HAP-1 (cell line): Measurements from ENCODE around the gene ARFGAP1.

Source experiments
- DNase-seq, 2 experiments: peaks; one replicate each; pipeline ENCODE4 v3.0.0-alpha.2; 2016 to 2020; ENCODE audit warnings: low spot score in 2 of 2
- H3K27me3 ChIP-seq: fragments of 250-450 bp; sonication (Bioruptor Pico); 2 replicates; pipeline ENCODE4 v1.5.1; 2020; ENCODE audit warnings: low read depth, mild to moderate bottlenecking, moderate library complexity
- H3K36me3 ChIP-seq: fragments of 250-450 bp; sonication (Bioruptor Pico); replicated peaks from 2 replicates; pipeline ENCODE4 v1.5.1; 2020; ENCODE audit warnings: mild to moderate bottlenecking
- H3K4me1 ChIP-seq: fragments of 250-450 bp; sonication (Bioruptor Pico); 2 replicates; pipeline ENCODE4 v1.5.1; 2020; ENCODE audit warnings: mild to moderate bottlenecking
- H3K4me3 ChIP-seq: fragments of 250-450 bp; sonication (Bioruptor Pico); 2 replicates; pipeline ENCODE4 v1.5.1; 2020; ENCODE audit warnings: mild to moderate bottlenecking, moderate library complexity
- H3K9me3 ChIP-seq: fragments of 250-450 bp; sonication (Bioruptor Pico); 2 replicates; pipeline ENCODE4 v1.5.1; 2020; ENCODE audit warnings: mild to moderate bottlenecking, moderate library complexity
- in situ Hi-C: fragments of 300-500 bp; cut with MboI; formaldehyde crosslinking; loops from 3 replicates; pipeline ENCODE4 v1.14.3; 2020; ENCODE audit warnings: low sequenced_read_pairs, inconsistent platforms, mixed read lengths

ARFGAP1 gene

DNA sequence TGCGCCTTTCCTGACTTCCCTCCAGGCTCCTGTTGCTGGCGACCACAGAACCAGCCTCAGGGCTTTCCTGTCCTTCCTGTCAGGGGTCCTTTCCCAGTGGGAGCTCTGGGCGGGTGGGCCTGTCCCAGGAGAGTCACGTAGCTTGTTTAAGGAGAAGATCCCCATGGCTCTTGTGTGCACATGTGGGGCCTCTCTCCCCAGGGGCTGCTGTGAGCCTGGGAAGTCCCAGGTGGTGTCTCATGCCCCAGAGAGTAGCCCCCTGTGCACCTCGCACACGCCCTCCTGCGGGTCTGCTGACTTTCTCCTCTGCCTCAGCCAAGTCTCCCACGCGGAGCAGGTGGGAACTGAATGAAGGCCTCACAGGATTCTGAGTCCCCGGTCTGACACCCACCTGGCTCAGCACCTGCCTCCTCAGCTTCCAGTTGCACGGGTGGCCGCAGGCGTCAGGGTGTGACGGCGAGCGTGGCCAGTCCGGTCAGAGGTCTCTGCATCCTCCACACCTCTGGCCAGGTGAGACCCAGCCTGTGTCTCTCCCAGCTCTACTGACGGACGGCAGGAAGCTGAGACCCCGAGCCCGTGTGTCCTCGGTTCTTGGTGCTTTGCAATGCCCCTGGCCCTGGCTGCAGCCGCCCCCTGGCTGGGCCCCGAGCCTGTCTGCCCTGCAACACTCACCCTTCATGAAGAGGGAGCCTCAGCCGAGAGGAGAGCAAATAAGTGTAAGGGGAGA is 12.7 kb upstream of the ARFGAP1 start:
- Histone ChIP-seq H3K9me3 (no peaks in the 10 kb centered on the region), H3K36me3 (no peaks in the 10 kb centered on the region), H3K4me1 (no peaks in the 10 kb centered on the region), H3K4me3 (no peak overlapping the region), H3K27me3 (peaks cover 80% of the 10 kb centered on the region)
- DNase-seq, result no peak
- in situ Hi-C loops, result no loop called here

DNA sequence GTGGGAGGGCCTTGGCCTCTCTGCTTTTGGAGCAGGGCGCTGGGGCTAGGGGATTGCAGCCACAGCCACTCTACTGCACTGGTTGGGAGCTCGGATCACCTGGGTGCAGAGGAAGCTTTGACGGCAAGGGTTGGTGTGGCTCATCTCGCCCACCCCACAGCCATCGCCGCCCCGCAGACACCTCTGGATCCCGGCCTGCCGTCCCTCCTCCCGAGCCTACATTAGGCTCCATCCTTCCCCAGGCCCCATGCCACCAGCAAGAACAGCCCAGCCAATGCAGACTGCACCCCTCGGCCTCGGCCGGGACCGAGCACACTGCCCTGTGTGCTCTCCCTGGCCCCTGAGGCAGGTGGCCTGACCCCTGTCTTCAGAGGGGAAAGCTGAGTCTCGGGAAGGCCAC is 12.1 kb upstream of the ARFGAP1 start:
- in situ Hi-C loops, result no loop called here
- Histone ChIP-seq H3K4me3 (no peak overlapping the region), H3K36me3 (no peaks in the 10 kb centered on the region), H3K9me3 (no peaks in the 10 kb centered on the region), H3K4me1 (no peaks in the 10 kb centered on the region), H3K27me3 (peaks cover 80% of the 10 kb centered on the region)
- no peak for DNase-seq

DNA sequence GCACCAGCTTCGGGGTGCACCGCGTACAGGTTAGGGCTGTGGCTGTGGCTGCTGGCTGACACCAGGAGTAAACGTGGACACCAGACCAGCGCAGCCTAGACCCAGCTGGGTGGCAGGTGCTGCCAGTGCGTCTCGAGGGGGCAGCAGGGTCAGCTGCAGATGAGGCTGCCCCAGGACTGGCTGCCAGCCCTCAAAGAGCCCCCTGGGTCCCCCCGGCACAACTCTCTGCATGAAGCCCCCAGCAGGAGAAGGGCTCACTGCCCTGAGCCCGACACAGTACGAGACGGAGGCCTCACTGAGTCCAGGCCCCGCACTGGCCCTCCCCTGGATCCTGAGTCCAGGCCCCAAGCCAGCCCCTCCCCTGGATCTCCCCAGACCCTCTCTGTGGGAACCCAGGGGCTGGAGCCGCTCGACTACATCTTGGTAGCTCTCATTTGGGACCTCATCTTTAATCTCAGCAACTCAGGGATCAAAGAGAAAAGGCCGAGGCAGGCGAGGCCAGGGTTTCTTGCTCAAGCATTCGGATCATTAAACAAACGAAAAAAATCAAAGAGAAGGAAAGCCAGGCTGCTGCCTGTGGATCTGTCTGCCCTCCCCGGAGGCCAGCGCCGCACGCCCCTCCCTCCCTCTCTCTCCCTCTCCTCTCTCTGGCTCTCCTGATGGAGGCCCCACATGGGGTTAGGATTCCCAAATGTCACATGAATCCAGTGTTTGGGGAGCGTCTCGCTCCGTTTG is 11.4 kb upstream of the ARFGAP1 start:
- no peaks in the 10 kb centered on the region for H3K4me1 ChIP-seq
- no peak overlapping the region for H3K4me3 ChIP-seq
- peaks cover 80% of the 10 kb centered on the region for H3K27me3 ChIP-seq
- no peak for DNase-seq
- in situ Hi-C loops, result no loop called here
- no peaks in the 10 kb centered on the region for H3K36me3 ChIP-seq
- no peaks in the 10 kb centered on the region for H3K9me3 ChIP-seq

DNA sequence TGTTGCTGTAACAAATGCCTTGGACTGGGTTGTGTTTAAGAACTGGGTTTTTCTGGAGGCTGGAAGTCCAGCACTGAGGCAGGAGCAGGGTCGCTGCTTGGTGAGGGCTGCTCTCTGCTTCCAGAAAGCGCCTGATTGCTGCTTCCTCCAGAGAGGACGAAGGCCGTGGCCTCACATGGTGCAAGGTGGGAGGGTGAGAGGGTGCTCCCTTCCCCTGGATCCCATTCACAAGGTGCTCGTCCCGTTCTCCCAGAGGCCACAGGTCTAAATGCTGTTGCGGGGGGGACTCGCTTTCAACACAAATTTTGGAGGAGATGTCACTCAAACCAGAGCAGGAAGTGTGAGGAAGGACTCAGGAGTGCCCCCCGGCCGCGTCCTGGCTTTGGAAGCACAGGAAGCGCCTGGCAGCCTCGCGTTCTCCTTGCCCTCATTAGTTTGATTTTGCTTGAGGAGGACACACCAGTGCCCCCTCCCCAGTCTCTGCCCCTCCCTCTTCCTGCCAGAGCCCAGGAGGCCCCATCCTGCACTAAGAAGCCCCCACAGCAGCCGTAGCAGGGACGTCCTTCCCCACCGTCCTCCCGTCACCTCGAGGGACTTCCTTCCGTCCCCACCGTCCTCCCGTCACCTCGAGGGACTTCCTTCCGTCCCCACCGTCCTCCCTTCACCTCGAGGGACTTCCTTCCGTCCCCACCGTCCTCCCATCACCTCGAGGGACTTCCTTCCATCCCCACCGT is 10.7 kb upstream of the ARFGAP1 start:
- Histone ChIP-seq H3K27me3 (peaks cover 74% of the 10 kb centered on the region), H3K4me3 (no peak overlapping the region), H3K4me1 (no peaks in the 10 kb centered on the region), H3K36me3 (no peaks in the 10 kb centered on the region), H3K9me3 (no peaks in the 10 kb centered on the region)
- in situ Hi-C loops, result no loop called here
- DNase-seq, result no peak

DNA sequence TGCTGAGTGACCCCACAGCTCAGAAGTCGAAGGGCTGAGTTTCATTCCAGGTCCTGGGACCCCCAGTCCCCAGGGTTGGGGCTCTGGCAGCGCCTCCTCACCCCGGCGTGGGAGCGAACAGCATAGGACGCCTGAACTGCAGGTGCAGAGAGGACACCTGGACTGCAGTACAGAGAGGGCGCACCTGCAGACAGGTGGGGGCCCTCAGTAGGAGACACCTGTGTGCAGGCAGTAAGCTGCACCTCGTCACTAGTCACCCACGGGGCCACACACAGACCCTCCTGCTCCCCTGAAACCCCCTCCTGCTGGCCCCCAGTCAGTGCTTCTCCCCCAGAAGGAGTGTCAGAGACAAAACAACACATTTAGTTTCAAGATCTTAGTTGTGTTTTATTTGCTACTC is 9.8 kb upstream of the ARFGAP1 start:
- Histone ChIP-seq H3K4me1 (no peaks in the 10 kb centered on the region), H3K4me3 (no peak overlapping the region), H3K9me3 (no peaks in the 10 kb centered on the region), H3K27me3 (peaks cover 74% of the 10 kb centered on the region), H3K36me3 (no peaks in the 10 kb centered on the region)
- in situ Hi-C loops, result no loop called here
- no peak for DNase-seq

DNA sequence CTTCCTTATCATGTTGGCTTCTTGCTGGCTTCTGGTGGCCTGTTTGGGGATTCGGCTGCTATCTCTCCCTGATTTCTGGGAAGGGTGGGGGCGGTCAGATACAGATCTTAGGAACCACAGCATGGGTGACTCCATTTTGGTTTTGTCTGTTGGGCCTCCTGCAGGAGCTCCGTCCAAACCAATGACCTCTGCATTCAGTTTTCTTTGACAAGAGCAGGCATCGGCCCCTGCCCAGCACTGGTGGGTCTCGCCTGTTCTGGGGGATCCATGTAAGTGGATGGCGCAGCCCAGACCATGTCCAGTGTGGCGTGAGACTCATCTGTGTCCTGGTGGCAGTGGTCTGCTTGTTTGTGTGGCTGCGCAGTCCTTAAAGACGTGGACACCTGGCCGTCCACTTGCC is 8.6 kb upstream of the ARFGAP1 start:
- H3K27me3 ChIP-seq, result peaks cover 63% of the 10 kb centered on the region
- in situ Hi-C loops, result no loop called here
- no peaks in the 10 kb centered on the region for H3K36me3 ChIP-seq
- DNase-seq, result no peak
- no peaks in the 10 kb centered on the region for H3K4me1 ChIP-seq
- H3K9me3 ChIP-seq, result no peaks in the 10 kb centered on the region
- no peak overlapping the region for H3K4me3 ChIP-seq

DNA sequence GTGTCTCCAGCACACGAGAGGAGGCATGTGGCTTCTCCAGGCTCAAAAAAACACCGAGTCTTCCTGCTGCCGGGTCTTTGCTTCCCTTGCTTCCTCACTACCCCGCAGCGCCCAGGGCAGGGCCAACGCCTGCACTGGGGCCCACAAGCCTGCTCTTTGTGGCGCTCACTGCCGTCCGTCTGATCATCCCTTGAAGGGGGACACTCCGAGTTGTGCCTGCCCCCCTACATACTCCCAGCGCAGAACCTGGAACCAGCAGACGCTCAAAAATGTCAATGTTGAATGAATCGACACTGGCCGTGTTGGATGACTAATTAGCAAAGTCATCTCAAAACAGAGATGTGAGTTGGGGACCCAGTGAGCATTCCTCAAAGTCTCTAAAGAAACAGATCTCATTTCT is 8.1 kb upstream of the ARFGAP1 start:
- DNase-seq, result no peak
- Histone ChIP-seq H3K4me3 (no peak overlapping the region), H3K36me3 (no peaks in the 10 kb centered on the region), H3K9me3 (no peaks in the 10 kb centered on the region), H3K27me3 (peaks cover 59% of the 10 kb centered on the region), H3K4me1 (no peaks in the 10 kb centered on the region)
- in situ Hi-C loops, result no loop called here

DNA sequence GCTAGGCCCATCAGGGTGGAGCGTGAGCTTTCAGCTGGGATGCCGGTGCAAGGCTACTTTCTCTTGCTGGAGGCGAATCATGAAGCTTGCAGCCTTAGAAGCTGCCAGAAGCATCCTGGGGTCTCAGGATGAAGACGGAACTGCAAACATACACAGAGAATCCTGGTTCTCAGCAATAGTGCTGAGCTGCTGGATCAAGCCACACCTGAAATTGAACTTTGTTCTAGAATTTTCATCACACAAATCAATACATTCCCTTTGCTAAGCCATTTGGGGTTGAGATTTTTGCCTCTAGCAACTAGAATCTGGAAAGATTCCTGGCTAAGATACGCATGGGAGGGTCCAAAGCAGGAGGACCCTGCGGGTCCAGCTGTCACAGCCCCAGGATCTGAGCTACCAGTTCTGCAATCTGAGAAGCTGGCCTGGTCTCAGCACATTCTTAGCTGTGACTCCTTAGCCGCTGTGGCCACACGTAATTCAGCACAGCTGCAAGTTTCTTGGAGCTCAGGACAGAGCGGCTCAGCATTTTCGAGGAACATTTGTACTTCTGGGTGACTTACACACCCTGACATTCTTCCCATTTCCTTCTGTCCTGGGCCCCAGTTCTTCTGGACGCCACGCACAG is 6.6 kb upstream of the ARFGAP1 start:
- in situ Hi-C loops, result no loop called here

DNA sequence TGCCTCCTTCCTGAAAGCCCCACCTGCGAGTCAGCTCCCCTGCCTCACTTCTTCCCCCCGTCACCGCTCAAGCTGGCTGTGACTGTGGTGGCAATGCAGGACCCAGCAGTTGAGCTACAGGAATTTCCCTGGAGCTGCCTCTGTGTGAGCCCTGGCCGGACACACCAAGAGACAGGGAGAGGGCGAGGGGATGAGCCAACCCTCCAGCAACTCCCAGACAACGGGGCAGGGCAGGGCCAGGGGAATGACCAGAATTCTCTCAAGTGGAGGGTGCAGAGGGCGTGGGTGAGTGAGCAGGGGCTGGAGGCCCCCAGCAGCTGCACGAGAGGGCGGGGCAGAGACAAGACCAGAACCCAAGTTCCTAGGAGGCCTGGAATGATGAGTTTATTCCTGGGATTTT is 4.9 kb upstream of the ARFGAP1 start:
- peaks cover 33% of the 10 kb centered on the region for H3K27me3 ChIP-seq
- H3K9me3 ChIP-seq, result no peaks in the 10 kb centered on the region
- in situ Hi-C loops, result no loop called here
- H3K4me3 ChIP-seq, result no peak overlapping the region
- H3K4me1 ChIP-seq, result peaks cover 4% of the 10 kb centered on the region; the same call in 1 of the 2 replicates
- no peaks in the 10 kb centered on the region for H3K36me3 ChIP-seq
- no peak for DNase-seq

More for the DNA sequence above, 6.6 kb upstream of the ARFGAP1 start:
- peaks cover 44% of the 10 kb centered on the region for H3K27me3 ChIP-seq
- no peaks in the 10 kb centered on the region for H3K4me1 ChIP-seq
- H3K36me3 ChIP-seq, result no peaks in the 10 kb centered on the region
- no peak for DNase-seq
- H3K4me3 ChIP-seq, result no peak overlapping the region
- H3K9me3 ChIP-seq, result no peaks in the 10 kb centered on the region

DNA sequence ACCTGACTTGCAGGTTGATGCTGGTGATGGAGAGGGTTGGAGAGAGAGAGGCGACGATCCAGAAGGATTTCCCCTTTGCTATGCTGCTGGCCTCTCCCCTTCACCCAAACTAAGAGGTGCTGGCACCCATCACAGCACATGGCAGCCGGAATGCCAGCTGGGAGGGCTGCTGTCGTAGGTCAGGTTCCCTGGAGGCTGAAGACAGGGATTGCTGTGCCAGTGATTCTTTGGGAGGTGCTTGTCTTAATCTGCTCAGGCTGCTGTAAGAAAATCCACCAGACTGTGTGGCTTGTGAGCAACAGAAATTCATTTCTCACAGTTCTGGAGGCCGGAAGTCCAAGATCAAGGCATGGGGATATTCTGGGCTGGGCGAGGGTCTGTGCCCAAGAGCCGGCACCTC is 4.4 kb upstream of the ARFGAP1 start:
- in situ Hi-C loops, result no loop called here
- no peak for DNase-seq
- no peak overlapping the region for H3K4me3 ChIP-seq
- peaks cover 4% of the 10 kb centered on the region; the same call in 1 of the 2 replicates for H3K4me1 ChIP-seq
- H3K9me3 ChIP-seq, result no peaks in the 10 kb centered on the region
- H3K36me3 ChIP-seq, result no peaks in the 10 kb centered on the region; the same call in 1 of the 2 replicates
- peaks cover 28% of the 10 kb centered on the region for H3K27me3 ChIP-seq

DNA sequence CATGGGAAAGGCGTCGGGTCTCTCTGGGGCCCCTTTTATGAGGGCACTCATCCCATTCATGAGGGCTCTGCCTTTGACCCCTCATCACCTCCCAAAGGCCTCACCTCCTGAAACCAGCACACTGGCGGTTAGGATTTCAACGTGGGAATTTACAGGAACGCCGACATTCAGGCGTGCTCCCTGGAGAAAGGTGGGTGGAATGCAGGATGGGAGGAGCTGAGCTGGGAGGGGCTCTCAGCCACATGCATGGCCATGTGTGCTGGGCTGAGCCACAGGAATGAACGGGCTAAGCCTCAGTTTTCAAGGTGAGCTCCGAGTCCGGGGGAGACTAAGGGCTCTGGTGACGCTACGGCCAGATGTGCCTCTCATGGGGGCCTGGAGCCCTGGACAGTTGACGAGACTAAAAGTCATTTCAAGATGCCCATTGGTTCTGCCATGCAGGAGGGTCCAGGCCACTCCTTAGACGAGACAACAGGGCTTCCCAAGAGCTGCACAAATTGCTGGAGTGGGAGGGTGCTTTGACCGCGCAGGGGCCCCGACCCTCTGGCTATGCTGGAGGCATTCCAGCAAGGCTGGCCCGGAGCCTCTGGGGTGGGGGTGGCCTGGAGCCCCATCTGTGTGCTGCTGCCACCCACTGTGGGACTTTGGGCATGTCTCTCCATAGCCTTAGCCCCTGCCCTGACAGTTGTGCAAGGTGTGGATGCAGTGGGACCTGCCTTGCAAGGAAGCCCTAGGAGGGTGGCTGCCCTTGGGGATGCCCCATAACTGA is 3.8 kb upstream of the ARFGAP1 start:
- no peak for DNase-seq
- H3K27me3 ChIP-seq, result peaks cover 22% of the 10 kb centered on the region
- H3K36me3 ChIP-seq, result no peaks in the 10 kb centered on the region; the same call in 1 of the 2 replicates
- H3K9me3 ChIP-seq, result no peaks in the 10 kb centered on the region
- peaks cover 4% of the 10 kb centered on the region; the same call in 1 of the 2 replicates for H3K4me1 ChIP-seq
- in situ Hi-C loops, result no loop called here
- no peak overlapping the region for H3K4me3 ChIP-seq

DNA sequence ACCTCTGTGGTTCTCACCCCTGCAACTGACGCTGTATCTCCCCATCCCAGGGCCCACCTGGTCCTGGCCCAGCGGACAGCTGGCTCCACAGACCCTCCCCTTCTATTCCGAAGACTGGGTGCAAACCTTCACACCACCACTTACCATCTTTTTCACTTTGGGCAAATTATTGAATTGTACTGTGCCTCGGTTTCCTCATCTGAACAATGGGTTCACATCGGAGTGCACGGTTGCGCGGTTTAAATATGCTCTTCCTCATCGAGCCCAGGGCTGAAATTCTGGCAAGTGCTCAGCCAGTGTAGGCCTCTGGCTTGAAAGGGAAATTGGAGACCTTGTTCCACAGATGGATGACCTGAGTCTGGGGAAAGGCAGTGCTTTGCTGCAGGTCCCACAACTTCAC is 2.9 kb upstream of the ARFGAP1 start:
- H3K4me1 ChIP-seq, result peaks cover 4% of the 10 kb centered on the region; the same call in 1 of the 2 replicates
- in situ Hi-C loops, result no loop called here
- peaks cover 14% of the 10 kb centered on the region for H3K27me3 ChIP-seq
- H3K9me3 ChIP-seq, result no peaks in the 10 kb centered on the region
- DNase-seq, result no peak
- H3K36me3 ChIP-seq, result no peaks in the 10 kb centered on the region; the same call in 1 of the 2 replicates
- no peak overlapping the region for H3K4me3 ChIP-seq
